ENCODE data around the gene FRMD6.

DNA sequence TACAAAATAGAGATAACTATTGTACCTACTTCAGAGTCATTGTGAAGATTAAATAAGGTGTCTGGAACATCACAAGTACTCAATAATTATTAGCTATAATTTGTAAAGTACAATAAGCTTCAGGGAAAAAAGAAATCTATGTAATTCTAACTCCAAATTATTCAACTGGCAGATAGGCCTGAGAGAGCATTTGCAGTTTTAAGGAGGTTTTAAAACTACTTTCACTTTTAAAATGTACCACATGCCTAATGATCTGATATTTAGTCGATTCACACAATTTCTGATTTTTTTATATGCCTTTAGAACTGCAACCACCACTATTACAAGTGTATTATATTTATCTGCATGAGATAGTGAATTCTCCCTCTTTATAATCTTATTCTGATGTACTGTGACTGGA is 24.9 kb upstream of the FRMD6 start:
- TF ChIP-seq POLR2A (IDR thresholded peaks at IDR 0.05) (no peak), CTCF (IDR thresholded peaks at IDR 0.05) (no peak)

All from upper lobe of left lung (tissue), 4 donors.